C4-2B (cell line): ENCODE data around the gene BTG3.

Experiments
- CTCF ChIP-seq: fragments of 450-650 bp; conservative IDR thresholded peaks from 2 replicates; pipeline ENCODE4 v1.5.1; 2017; ENCODE audit warnings: mild to moderate bottlenecking
- ZFX ChIP-seq: fragments of 450-650 bp; IDR thresholded peaks from 2 replicates; pipeline ENCODE4 v1.6.1; 2017

- TF ChIP-seq CTCF, result no peak
- TF ChIP-seq ZFX, result no peak
Measured at GRCh38 chr21:17552410-17552809, 60.3 kb downstream of the BTG3 start.
